Neural progenitor cell (in vitro differentiated cells): ENCODE results near the gene ATP8A1.

Source experiments
- CTCF ChIP-seq: fragments of 200-600 bp; sonication (generic); IDR thresholded peaks from 2 replicates; pipeline ENCODE4 v1.5.1; 2017; ENCODE audit warnings: antibody characterized with exemption, mild to moderate bottlenecking
- EZH2phosphoT487 ChIP-seq: fragments of 200-600 bp; sonication (generic); IDR thresholded peaks from 2 replicates; pipeline ENCODE4 v1.6.1; 2017; ENCODE audit warnings: antibody characterized with exemption

- TF ChIP-seq CTCF (no peak), EZH2phosphoT487 (no peak)
Observed at GRCh38 chr4:42470023-42470422, 186.9 kb downstream of the ATP8A1 start.
